Neuronal stem cell (in vitro differentiated cells): ENCODE measurements around the gene GPX7.

Experiments used
- DNase-seq: peaks from one replicate; pipeline ENCODE4 v3.0.0-alpha.2; 2013; ENCODE audit warnings: low spot score
- H2AFZ ChIP-seq: one replicate; pipeline ENCODE4 v1.6.1; 2013; ENCODE audit warnings: mild to moderate bottlenecking, low read length, inconsistent platforms
- H2AK5ac ChIP-seq: 2 replicates; pipeline ENCODE4 v1.6.1; 2013; ENCODE audit warnings: low read depth, mild to moderate bottlenecking, inconsistent platforms, low read length, moderate library complexity, mixed read lengths
- H2BK120ac ChIP-seq: 2 replicates; pipeline ENCODE4 v1.6.1; 2013; ENCODE audit warnings: low read depth, mild to moderate bottlenecking, inconsistent platforms, low read length, moderate library complexity, mixed read lengths
- H2BK12ac ChIP-seq: one replicate; pipeline ENCODE4 v1.6.1; 2013; ENCODE audit warnings: low read length, inconsistent platforms
- H2BK15ac ChIP-seq: 2 replicates; pipeline ENCODE4 v1.6.1; 2013; ENCODE audit warnings: mild to moderate bottlenecking, low read length, inconsistent platforms, mixed read lengths
- H2BK5ac ChIP-seq: one replicate; pipeline ENCODE4 v1.6.1; 2013; ENCODE audit warnings: inconsistent platforms, mild to moderate bottlenecking, low read length, moderate library complexity
- H3K14ac ChIP-seq: one replicate; pipeline ENCODE4 v1.6.1; 2013; ENCODE audit warnings: low read length, inconsistent platforms
- H3K18ac ChIP-seq: 2 replicates; pipeline ENCODE4 v1.6.1; 2013; ENCODE audit warnings: low read length, inconsistent platforms
- H3K23ac ChIP-seq: 2 replicates; pipeline ENCODE4 v1.6.1; 2013; ENCODE audit warnings: low read depth, mild to moderate bottlenecking, mixed read lengths, low read length, inconsistent platforms; ENCODE audit not compliant: poor library complexity
- H3K27ac ChIP-seq: replicated peaks from 3 replicates; pipeline ENCODE4 v1.5.1; 2013; ENCODE audit warnings: low read length, inconsistent platforms
- H3K27me3 ChIP-seq, 3 experiments: 2 replicates each; pipeline ENCODE4 v1.6.1; 2013; ENCODE audit warnings: low read length in 3 of 3, mild to moderate bottlenecking in 2 of 3, inconsistent platforms in 1 of 3, low read depth in 1 of 3, mixed read lengths in 1 of 3, moderate library complexity in 1 of 3; ENCODE audit not compliant: control insufficient read depth in 3 of 3, insufficient read depth in 3 of 3
- H3K36me3 ChIP-seq, 2 donors: replicated peaks in 1 of 2; 2 replicates each; pipeline ENCODE4 v1.6.1; 2013; ENCODE audit warnings: low read length in 2 of 2; ENCODE audit not compliant: control insufficient read depth in 2 of 2, insufficient read depth in 2 of 2
- H3K4ac ChIP-seq: 2 replicates; pipeline ENCODE4 v1.6.1; 2013; ENCODE audit warnings: inconsistent platforms, mild to moderate bottlenecking, low read length, moderate library complexity
- H3K4me1 ChIP-seq, 2 donors: 1 replicate in 1 of 2; 2 replicates in 1 of 2; pipeline ENCODE4 v1.6.1; 2013; ENCODE audit warnings: low read length in 2 of 2, low read depth in 1 of 2; ENCODE audit not compliant: control insufficient read depth in 2 of 2, insufficient read depth in 1 of 2
- H3K4me2 ChIP-seq: one replicate; pipeline ENCODE4 v1.6.1; 2013; ENCODE audit warnings: mild to moderate bottlenecking, low read length, inconsistent platforms; ENCODE audit not compliant: insufficient read depth, poor library complexity, severe bottlenecking
- H3K4me3 ChIP-seq, 2 donors: 2 replicates each; pipeline ENCODE4 v1.5.1; 2013; ENCODE audit warnings: low read length in 2 of 2, mild to moderate bottlenecking in 2 of 2, inconsistent platforms in 1 of 2, moderate library complexity in 1 of 2
- H3K79me1 ChIP-seq: one replicate; pipeline ENCODE4 v1.6.1; 2013; ENCODE audit warnings: low read depth, mild to moderate bottlenecking, inconsistent platforms, low read length, moderate library complexity
- H3K9ac ChIP-seq: one replicate; pipeline ENCODE4 v1.6.1; 2013; ENCODE audit warnings: mild to moderate bottlenecking, low read depth, low read length, inconsistent platforms; ENCODE audit not compliant: poor library complexity
- H3K9me3 ChIP-seq, 2 donors: replicated peaks in 1 of 2; 2 replicates each; pipeline versions ENCODE3 to v1.6.1; 2013; ENCODE audit warnings: low read length in 2 of 2, mild to moderate bottlenecking in 2 of 2, inconsistent platforms in 1 of 2, low read depth in 1 of 2, mixed read lengths in 1 of 2, moderate library complexity in 1 of 2; ENCODE audit not compliant: control insufficient read depth in 2 of 2, insufficient read depth in 1 of 2
- H4K8ac ChIP-seq: one replicate; pipeline ENCODE4 v1.6.1; 2013; ENCODE audit warnings: low read depth, mild to moderate bottlenecking, inconsistent platforms, low read length, moderate library complexity
- H4K91ac ChIP-seq: one replicate; pipeline ENCODE4 v1.6.1; 2013; ENCODE audit warnings: low read length, low read depth, mild to moderate bottlenecking, inconsistent platforms; ENCODE audit not compliant: poor library complexity
- WGBS, 2 donors: extraction: QIAGEN DNeasy Blood & Tissue Kit; methylation state at CpG; one replicate each; pipeline ENCODE4 v1.1.7; 2013; ENCODE audit warnings: missing lambda C conversion rate in 2 of 2, mixed read lengths in 1 of 2; ENCODE audit not compliant: insufficient read length in 2 of 2, insufficient replicate concordance in 1 of 2; ENCODE audit errors: extremely low coverage in 2 of 2; 5-methylcytosine and 5-hydroxymethylcytosine counted together

The GPX7 gene

GRCh38 chr1:52598729-52599128, 3.4 kb upstream of the GPX7 start:
- whole genome bisulfite sequencing, 2 donors, result no CpG with 5 or more reads among the region's 7 CpGs
- Histone ChIP-seq H3K4me1 (peaks cover 5 to 16% of the 10 kb centered on the region in 2 donors), H2BK120ac (no peak overlapping the region), H3K79me1 (no peaks in the 10 kb centered on the region), H3K9me3 (no peaks in the 10 kb centered on the region), H4K8ac (no peak overlapping the region), H3K4me3 (no peak overlapping the region), H3K27ac (no peak overlapping the region), H2AK5ac (no peak overlapping the region), H3K36me3 (no peaks in the 10 kb centered on the region), H3K4me2 (no peak overlapping the region), H2BK15ac (no peak overlapping the region), H2AFZ (no peak overlapping the region), H3K14ac (no peak overlapping the region), H2BK5ac (no peak overlapping the region), H2BK12ac (no peak overlapping the region), H3K18ac (no peak overlapping the region), H3K23ac (no peak overlapping the region), H3K4ac (no peak overlapping the region), H3K9ac (no peak overlapping the region), H4K91ac (no peak overlapping the region), H3K27me3 (peaks cover 0 to 6% (median 0%) of the 10 kb centered on the region in 3 experiments)
- no peak for DNase-seq

GRCh38 chr1:52599236-52599635, 2.9 kb upstream of the GPX7 start:
- Histone ChIP-seq H2BK15ac (no peak overlapping the region), H2BK5ac (no peak overlapping the region), H4K8ac (no peak overlapping the region), H3K18ac (no peak overlapping the region), H3K14ac (no peak overlapping the region), H3K4me2 (no peak overlapping the region), H3K4me3 (no peak overlapping the region), H2AFZ (no peak overlapping the region), H4K91ac (no peak overlapping the region), H3K4ac (no peak overlapping the region), H3K27ac (no peak overlapping the region), H3K23ac (no peak overlapping the region), H2AK5ac (peak overlapping the region; percentile 72), H3K9ac (no peak overlapping the region), H3K36me3 (no peaks in the 10 kb centered on the region), H3K9me3 (no peaks in the 10 kb centered on the region), H2BK120ac (no peak overlapping the region), H3K79me1 (no peaks in the 10 kb centered on the region), H3K27me3 (peaks cover 0 to 6% (median 0%) of the 10 kb centered on the region in 3 experiments), H3K4me1 (peaks cover 5 to 16% of the 10 kb centered on the region in 2 donors), H2BK12ac (no peak overlapping the region)
- DNase-seq, result no peak
- no CpG with 5 or more reads among the region's 7 CpGs for WGBS, 2 donors

DNA sequence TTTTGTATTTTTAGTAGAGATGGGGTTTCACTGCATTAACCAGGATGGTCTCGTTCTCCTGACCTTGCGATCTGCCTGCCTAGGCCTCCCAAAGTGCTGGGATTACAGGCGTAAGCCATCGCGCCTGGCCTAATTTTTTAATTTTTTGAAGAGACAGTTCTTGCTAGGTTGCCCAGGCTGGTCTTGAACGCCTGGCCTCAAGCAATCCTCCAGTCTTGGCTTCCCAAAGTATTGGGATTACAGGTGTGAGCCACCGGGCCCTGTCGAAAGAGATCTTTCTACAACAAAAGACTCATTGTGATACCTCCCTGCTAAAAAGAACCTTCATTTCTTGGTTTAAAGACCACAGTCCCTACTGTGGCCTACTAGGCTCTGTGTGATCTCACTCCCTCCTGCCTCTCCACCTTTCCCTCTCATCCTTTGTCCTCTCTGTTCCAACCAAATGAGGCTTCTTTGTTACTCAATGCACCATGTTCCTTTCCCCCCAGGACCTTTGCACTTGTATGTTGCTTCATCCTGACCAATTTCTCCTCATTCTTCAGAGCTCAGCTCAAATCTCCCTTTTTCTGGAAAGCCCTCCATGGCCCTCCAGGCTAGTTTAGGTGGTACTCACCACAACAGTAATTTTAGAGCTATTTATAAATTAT, 1.5 kb upstream of the GPX7 start:
- H3K4me2 ChIP-seq, result no peak overlapping the region
- no peak overlapping the region for H3K18ac ChIP-seq
- no peak overlapping the region for H2BK5ac ChIP-seq
- no peak overlapping the region for H4K8ac ChIP-seq
- no peaks in the 10 kb centered on the region for H3K36me3 ChIP-seq
- no peak overlapping the region for H2AFZ ChIP-seq
- no peaks in the 10 kb centered on the region for H3K9me3 ChIP-seq
- peaks cover 0 to 10% of the 10 kb centered on the region in 2 donors for H3K4me1 ChIP-seq
- H3K79me1 ChIP-seq, result no peaks in the 10 kb centered on the region
- H3K9ac ChIP-seq, result no peak overlapping the region
- DNase-seq, result no peak
- H3K4ac ChIP-seq, result no peak overlapping the region
- no peak overlapping the region for H3K27ac ChIP-seq
- no peak overlapping the region for H4K91ac ChIP-seq
- no peak overlapping the region for H3K4me3 ChIP-seq
- no peak overlapping the region for H3K23ac ChIP-seq
- no peak overlapping the region for H2BK120ac ChIP-seq
- no peak overlapping the region for H2AK5ac ChIP-seq
- WGBS, 2 donors, result no CpG with 5 or more reads among the region's 8 CpGs
- peaks cover 0 to 6% (median 0%) of the 10 kb centered on the region in 3 experiments for H3K27me3 ChIP-seq
- no peak overlapping the region for H3K14ac ChIP-seq
- no peak overlapping the region for H2BK15ac ChIP-seq
- no peak overlapping the region for H2BK12ac ChIP-seq

- no peak overlapping the region for H3K9ac ChIP-seq
- no peak overlapping the region for H3K27ac ChIP-seq
- WGBS, 2 donors, result no CpG with 5 or more reads among the region's 3 CpGs
- H2AK5ac ChIP-seq, result peak overlapping the region; percentile 41
- peak overlapping the region; percentile 33 for H2BK15ac ChIP-seq
- no peak overlapping the region for H3K4ac ChIP-seq
- no peak overlapping the region for H3K4me2 ChIP-seq
- H2AFZ ChIP-seq, result no peak overlapping the region
- H3K23ac ChIP-seq, result no peak overlapping the region
- H3K14ac ChIP-seq, result no peak overlapping the region
- no peak overlapping the region for H3K4me3 ChIP-seq
- no peaks in the 10 kb centered on the region for H3K79me1 ChIP-seq
- DNase-seq, result no peak
- peaks cover 0 to 10% of the 10 kb centered on the region in 2 donors for H3K4me1 ChIP-seq
- no peak overlapping the region for H4K91ac ChIP-seq
- H2BK120ac ChIP-seq, result no peak overlapping the region
- peak overlapping the region; percentile 9 for H3K18ac ChIP-seq
- no peak overlapping the region for H2BK5ac ChIP-seq
- H3K36me3 ChIP-seq, result no peaks in the 10 kb centered on the region
- no peaks in the 10 kb centered on the region for H3K9me3 ChIP-seq
- no peak overlapping the region for H4K8ac ChIP-seq
- no peak overlapping the region for H2BK12ac ChIP-seq
- H3K27me3 ChIP-seq, result peaks cover 0 to 6% (median 0%) of the 10 kb centered on the region in 3 experiments
Measured at GRCh38 chr1:52601519-52601918, 652 bp upstream of the GPX7 start.
